Measurements from ENCODE around the gene MEP1A. TPM values are rescaled to one million over a fixed set of nuclear protein-coding genes. Genes with fewer than 3 reads are reported as not detected.

Gene MEP1A
- total RNA-seq, 1 donor from 2014 or later: not detected

DNA sequence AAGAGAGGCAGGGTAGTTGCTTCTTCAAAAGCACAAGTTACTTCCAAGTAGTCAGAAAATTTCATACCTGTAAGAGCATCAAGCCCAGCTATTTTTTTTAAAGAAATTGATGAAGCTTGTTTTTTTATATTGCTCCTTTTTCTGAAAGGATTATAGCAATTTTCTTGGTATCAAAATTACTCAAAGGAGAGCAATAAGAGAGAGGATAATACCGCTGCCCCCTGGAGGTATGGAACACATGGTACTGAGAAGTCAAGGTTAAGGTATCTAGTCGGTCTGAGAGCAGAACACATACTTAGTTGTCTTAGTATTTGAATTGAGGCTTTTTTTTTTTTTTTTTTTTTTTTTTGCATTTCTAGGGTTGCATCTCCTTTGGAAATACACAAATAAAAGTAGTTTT lies 69.2 kb downstream of the MEP1A start:
- no peak overlapping the region for H3K4me3 ChIP-seq (ENCODE audit: low read depth, low read length)
- DNase-seq (ENCODE audit: low read depth): no peak
- TF ChIP-seq, protein P1, sequence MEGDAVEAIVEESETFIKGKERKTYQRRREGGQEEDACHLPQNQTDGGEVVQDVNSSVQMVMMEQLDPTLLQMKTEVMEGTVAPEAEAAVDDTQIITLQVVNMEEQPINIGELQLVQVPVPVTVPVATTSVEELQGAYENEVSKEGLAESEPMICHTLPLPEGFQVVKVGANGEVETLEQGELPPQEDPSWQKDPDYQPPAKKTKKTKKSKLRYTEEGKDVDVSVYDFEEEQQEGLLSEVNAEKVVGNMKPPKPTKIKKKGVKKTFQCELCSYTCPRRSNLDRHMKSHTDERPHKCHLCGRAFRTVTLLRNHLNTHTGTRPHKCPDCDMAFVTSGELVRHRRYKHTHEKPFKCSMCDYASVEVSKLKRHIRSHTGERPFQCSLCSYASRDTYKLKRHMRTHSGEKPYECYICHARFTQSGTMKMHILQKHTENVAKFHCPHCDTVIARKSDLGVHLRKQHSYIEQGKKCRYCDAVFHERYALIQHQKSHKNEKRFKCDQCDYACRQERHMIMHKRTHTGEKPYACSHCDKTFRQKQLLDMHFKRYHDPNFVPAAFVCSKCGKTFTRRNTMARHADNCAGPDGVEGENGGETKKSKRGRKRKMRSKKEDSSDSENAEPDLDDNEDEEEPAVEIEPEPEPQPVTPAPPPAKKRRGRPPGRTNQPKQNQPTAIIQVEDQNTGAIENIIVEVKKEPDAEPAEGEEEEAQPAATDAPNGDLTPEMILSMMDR (conservative IDR thresholded peaks at IDR 0.05; ENCODE audit: low read depth, low read length): peak; percentile 24

DNA sequence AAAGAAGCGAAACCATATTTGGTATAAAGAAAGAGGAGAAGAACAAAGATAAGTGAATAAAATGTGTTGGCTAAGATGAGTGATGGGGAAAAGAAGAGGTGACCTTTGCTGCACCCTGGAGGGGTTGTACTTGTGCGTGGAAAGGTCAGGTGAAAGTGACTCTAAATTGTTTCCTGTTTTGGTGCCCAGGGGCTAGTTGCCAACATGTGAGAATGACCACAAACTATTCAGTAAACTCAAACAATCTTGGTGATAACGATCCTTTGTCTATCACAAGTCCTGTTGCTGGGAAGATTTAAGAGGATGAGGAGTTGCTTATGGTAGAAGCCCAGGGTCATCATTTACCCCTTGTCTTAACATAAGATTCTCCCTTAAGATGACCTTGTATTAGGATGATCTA lies 70.6 kb downstream of the MEP1A start:
- TF ChIP-seq, protein P1 (conservative IDR thresholded peaks at IDR 0.05; ENCODE audit: low read depth, low read length): no peak
- DNase-seq (ENCODE audit: low read depth): no peak
- H3K4me3 ChIP-seq (ENCODE audit: low read depth, low read length): no peak overlapping the region

DNA sequence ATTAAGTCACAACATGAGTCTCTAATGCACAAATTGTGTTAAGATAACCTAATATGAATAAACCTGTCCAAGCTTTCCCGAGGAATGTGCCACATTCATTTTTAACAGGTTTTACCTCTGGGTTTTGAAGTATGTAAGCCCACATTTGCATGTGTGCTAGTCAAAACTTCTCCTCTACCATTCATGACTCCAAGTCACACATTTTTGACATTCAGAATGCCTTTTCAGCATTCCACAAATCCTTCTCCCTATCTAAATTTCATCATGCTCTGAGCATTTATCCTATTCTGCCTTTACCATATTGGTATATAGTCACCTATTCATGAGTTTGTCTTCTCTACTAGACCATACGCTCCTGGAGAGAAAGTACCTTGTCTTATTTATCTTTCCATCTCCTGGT lies 72.0 kb downstream of the MEP1A start:
- H3K4me3 ChIP-seq (ENCODE audit: low read depth, low read length): no peak overlapping the region

DNA sequence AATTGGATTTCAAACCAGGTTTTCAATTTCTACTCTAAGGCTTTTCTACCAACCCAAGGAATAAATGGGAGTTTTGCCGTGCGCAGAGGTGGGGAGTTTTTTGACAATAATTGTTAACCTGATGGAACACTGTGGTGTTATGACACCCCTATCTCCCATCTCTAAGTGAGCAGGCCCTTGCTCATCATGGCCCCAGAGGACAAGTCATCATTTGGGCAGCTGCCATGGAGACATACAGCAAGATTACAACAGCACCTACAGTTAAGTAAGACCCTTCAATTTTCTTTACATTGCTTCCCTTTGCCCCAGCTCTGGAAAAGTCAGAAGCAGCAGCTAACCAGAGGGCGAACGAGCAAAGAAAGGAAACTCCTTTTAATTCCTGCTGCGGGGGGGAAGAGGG lies 74.2 kb downstream of the MEP1A start:
- no peak for DNase-seq (ENCODE audit: low read depth)
- no peak overlapping the region for H3K4me3 ChIP-seq (ENCODE audit: low read depth, low read length)
- TF ChIP-seq, protein P1 (conservative IDR thresholded peaks at IDR 0.05; ENCODE audit: low read depth, low read length): no peak

More for the DNA sequence above, 72.0 kb downstream of the MEP1A start:
- no peak for DNase-seq (ENCODE audit: low read depth)
- TF ChIP-seq, protein P1 (conservative IDR thresholded peaks at IDR 0.05; ENCODE audit: low read depth, low read length): no peak

DNA sequence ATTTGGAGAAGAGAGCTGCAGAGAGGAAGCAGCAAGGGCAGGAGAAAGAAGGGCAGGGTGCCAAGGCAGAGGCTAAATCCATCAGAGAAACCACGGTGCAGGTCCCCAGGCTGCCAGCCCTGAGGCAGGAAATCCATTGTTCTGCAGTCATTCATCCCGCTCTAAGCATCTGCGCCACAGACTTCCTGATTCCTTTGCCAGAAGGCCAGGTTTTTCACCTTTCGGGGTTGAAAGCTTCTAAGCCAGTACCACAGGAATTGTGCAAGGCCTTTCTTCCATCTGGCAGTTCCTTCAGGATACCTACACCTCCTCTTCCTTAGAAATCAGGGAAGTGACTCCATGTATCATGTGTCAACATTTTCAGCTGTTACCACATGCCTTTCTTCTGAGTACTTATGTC lies 82.9 kb downstream of the MEP1A start:
- peak; percentile 95 for DNase-seq (ENCODE audit: low read depth)
- TF ChIP-seq, protein P1 (conservative IDR thresholded peaks at IDR 0.05; ENCODE audit: low read depth, low read length): no peak
- no peak overlapping the region for H3K4me3 ChIP-seq (ENCODE audit: low read depth, low read length)

DNA sequence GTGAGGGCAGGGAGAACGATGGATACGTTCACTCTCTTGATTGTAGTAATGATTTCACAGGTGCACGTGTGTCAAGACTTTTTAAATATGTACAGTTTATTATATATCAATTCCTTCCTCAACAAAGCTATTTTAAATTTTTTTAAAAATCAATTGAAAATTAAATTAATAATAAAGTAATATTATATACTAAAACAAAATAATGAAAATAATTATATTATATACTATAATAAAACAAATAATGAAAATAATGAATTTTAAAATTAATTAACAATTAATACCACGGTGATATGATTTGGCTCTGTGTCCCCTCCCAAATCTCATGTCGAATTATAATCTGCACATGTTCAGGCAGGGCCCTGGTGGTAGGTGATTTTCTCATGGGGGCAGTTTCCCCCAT lies 85.8 kb downstream of the MEP1A start:
- H3K4me3 ChIP-seq (ENCODE audit: low read depth, low read length): no peak overlapping the region
- TF ChIP-seq, protein P1 (conservative IDR thresholded peaks at IDR 0.05; ENCODE audit: low read depth, low read length): no peak
- DNase-seq (ENCODE audit: low read depth): no peak

DNA sequence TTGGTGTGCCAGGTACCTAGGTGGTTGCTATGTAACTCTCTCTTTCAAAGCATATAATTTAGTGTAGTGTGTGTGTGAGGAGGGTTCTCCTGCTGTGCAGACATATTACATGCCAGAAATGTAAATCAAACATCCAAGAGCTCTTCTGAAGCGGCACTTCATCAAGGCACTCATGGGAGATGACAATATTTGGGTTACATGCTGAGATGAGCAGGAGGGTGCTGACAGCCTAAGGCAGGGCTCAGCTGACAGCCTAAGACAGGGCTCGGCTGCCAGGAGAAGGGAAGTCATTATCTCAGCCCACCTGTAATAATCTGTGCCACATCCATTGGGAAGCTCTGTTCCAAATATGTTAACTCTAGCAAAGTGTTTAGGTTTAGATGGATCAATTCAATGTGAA lies 89.5 kb downstream of the MEP1A start:
- TF ChIP-seq, protein P1 (conservative IDR thresholded peaks at IDR 0.05; ENCODE audit: low read depth, low read length): no peak
- no peak overlapping the region for H3K4me3 ChIP-seq (ENCODE audit: low read depth, low read length)
- DNase-seq (ENCODE audit: low read depth): no peak

Data from epithelial cell of proximal tubule (primary cell).